Femur (tissue), 1 donor: ENCODE results near the gene CDC42.
"Not testable (repeated sequence)": the region's sequence is repeated elsewhere in the genome, so short reads cannot be mapped to it uniquely, and the experiment has no call there.

Experiments
- DNase-seq: peaks from one replicate; pipeline ENCODE4 v3.0.0-alpha.2; 2017

The CDC42 gene

DNA sequence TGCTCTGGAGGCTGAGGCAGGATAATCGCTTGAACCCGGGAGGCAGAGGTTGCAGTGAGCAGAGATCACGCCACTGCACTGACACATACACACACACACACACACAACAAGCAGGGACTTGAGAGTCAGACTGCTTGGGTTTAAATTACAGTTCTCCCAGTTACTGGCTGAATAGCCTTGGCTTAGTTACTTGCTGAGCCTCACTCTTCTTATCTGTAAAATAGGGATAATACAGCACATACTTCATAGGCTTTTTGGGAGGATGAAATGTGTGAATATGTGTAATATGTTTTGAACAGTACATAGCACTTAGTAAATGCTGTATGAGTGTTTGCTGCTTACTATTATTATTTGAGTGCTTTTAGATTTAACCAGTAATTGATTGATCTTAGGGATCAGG lies 23.8 kb downstream of the CDC42 start:
- no peak for DNase-seq

DNA sequence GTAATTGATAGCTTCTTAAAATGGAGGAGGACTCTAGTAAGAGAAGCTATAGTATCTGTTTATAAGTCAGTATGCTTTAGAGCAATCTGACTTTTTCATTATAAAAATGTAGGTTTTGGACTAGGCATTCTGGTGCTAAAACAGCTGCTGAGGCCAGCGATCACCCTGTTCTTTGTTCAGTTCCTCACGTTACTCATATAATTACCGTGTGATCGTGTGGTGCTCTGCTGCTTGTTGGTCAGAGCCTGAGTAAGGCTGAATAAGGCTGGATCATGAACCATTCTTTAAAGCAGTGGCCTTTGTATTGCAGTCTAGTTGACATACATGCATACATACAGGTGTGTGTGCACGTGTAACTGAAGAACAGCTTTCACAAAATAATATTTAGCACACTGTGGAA lies 25.2 kb downstream of the CDC42 start:
- no peak for DNase-seq

- DNase-seq = no peak
Observed at GRCh38 chr1:22078133-22078532, 25.6 kb downstream of the CDC42 start.

DNA sequence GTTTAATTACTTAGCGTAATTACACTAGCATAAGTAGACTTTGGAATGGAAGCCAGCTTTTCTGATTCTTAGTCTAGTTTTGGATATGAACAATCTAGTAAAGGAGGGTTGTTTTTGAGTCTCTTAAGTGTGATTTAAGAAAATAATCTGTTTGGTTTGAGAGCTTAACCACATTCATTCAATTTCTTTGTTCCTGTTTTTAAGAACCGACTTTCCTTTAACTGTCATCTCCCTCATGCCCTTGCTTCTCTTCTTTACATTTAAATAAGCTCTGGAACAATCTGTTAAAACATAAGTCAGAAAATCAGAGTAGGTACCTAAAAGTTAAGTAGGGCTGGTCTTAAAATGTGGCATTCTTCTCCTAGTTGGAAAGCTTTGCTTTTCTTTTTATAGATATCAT lies 27.7 kb downstream of the CDC42 start:
- no peak for DNase-seq

DNA sequence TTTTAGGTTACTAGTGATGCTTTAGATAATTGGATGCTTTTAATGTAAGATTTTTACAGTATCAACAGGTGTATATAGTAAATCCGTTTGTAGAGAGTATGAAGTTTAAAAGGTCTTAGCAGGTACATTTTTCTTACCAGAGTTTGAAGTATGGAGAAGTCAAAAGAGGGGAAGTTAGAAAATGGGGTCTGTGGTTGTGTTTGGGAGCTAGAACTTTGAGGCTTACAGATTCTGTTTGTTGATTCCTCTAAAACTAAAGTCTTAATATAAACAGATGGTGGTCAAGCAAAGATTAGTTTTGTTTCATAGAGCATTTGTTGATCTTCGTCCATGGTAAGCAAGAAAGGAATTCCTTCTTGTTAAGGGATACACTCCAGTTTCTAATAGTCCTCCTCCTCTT lies 35.8 kb downstream of the CDC42 start:
- no peak for DNase-seq

GRCh38 chr1:22089134-22089571 lies 36.6 kb downstream of the CDC42 start:
- DNase-seq = no peak

DNA sequence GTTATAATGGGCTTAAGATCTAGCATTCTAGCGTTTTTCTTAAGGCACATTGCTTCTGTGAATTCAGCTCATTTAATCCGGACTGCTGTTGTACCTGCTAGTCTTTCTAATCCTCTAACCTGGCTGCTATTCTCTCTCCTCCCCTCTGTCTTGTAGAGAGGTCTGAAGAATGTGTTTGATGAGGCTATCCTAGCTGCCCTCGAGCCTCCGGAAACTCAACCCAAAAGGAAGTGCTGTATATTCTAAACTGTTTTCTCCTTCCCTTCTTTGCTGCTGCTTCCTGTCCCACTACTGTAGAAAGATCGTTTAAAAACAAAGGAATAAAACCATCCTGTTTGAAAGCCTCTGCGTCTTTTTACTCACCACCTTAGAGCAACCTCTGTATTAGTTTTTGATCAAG lies 37.3 kb downstream of the CDC42 start:
- DNase-seq = no peak

GRCh38 chr1:22090867-22091266 lies 38.4 kb downstream of the CDC42 start:
- DNase-seq = no peak

- not testable (repeated sequence) for DNase-seq
Observed at GRCh38 chr1:22092026-22092768, 39.7 kb downstream of the CDC42 start.

GRCh38 chr1:22093513-22093912 lies 41.0 kb downstream of the CDC42 start:
- no peak for DNase-seq

- no peak for DNase-seq
Observed at GRCh38 chr1:22096036-22096435, 43.5 kb downstream of the CDC42 start.

GRCh38 chr1:22096463-22096862 lies 44.0 kb downstream of the CDC42 start:
- no peak for DNase-seq

- DNase-seq = no peak
Observed at GRCh38 chr1:22098752-22099151, 46.2 kb downstream of the CDC42 start.

DNA sequence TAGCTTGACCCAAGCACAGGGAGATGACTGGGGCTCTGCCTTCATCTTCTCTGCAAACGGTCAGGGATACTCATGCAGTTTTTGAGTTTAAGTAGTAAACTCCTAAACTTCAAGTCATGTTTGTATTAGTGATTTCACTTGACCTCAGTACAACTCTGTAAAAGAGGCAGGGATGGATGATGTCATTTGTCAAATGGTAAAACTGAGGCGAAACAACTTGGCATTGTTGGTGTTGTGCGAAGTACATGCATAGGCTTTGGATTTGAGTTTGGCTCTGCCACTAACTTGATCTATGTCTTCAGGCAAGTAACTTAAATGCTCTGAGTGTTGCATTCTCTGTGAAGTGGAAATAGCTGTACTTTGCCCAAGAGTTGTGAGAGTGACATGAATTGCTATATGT lies 47.7 kb downstream of the CDC42 start:
- DNase-seq = no peak

- DNase-seq = no peak
Observed at GRCh38 chr1:22101199-22101598, 48.7 kb downstream of the CDC42 start.

GRCh38 chr1:22101995-22102394 lies 49.5 kb downstream of the CDC42 start:
- DNase-seq = no peak

DNA sequence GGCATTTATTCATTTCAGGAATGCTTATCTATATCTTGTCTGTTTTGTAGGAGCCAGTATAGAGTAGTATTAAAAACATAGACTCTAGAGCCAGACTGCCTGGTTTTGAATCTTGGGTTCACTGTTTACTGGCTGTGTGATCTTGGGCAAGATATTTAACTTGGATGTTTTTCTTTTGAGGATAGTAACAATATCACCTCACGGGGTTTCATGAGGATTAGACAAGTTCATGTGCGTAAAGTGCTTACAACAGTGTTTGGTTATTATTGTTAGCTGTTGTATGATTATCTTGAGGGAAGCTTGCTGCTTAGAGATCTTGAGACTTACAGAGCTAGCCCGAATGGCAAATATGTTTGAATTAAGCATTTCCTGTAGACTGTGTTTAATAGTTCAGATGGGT lies 50.2 kb downstream of the CDC42 start:
- DNase-seq = no peak

GRCh38 chr1:22104094-22104493 lies 51.6 kb downstream of the CDC42 start:
- DNase-seq = no peak

GRCh38 chr1:22104865-22105437 lies 52.4 kb downstream of the CDC42 start:
- no peak for DNase-seq

DNA sequence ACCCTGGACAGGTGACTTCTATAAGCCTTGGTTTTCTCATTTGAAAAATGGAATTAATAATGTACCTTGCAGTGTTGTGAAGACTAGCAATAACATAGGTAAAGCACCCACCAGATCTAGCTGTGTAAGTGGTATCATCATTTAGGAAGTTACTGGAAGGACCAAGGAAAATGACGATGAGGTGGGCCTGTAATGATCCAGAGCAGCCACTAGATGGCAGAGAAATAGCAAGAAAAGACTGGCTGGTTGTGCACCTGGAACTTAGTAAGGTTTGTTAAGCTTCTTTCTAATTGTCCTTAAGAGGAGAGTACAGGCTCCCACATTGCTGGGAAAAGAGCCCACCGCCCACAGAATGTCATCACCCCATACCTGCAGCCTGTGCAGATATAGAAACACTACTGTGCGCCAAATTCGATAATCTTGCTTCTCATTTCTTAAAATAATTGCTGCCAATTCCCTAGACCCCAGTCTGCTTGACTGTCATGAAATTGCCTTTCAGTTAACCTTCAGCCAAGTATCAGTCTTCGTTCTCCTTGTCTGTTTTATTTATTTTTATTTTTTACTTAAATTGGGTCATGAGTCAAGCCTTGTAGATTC lies 53.2 kb downstream of the CDC42 start:
- no peak for DNase-seq

DNA sequence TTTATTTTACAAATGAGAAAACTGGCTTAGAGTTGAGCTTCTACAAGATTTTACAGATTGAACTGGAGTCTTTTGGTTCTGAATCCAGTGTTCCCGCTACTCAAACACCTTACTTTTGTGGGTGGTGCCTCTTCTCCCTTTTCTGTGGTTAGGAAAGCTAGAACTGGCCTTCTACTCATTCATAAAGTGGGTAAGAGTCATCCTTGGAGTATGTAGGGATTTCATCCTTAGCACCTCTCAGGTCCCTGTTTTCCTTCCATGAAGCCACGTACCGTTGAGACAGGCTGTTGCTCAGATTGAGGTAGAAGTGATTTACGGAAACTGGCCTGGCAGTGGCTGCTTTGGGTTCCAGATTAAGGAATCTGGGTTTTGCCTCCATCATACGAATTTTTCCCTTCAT lies 54.6 kb downstream of the CDC42 start:
- DNase-seq = no peak

- peak; percentile 53 for DNase-seq
Observed at GRCh38 chr1:22108339-22109105, 56.0 kb downstream of the CDC42 start.

DNA sequence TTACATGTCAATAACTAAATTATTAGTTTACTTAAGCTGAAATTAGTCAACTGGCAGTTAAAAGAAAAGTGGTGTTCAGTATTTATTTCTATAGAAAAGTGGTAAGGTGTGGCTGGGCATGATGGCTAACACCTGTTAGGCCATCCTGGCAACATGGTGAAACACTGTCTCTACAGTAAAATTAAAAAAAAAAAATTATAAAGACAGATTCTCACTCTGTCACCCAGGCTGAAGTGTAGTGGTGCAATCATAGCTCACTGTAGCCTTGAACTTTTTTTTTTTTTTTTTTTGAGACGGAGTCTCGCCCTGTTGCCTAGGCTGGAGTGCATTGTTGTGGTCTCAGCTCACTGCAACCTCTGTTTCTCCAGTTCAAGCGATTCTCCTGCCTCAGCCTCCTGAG lies 57.5 kb downstream of the CDC42 start:
- DNase-seq = no peak

GRCh38 chr1:22111115-22111514 lies 58.6 kb downstream of the CDC42 start:
- no peak for DNase-seq
